ENCODE measurements around the gene IGLL5.
A peak's percentile ranks its signal among the peaks of the same experiment; 100 is the strongest.

IGLL5 gene

GRCh38 chr22:22887621-22888503, at the start of gene IGLL5:
IGLL5 (plus strand) TSS chr22:22887816; CDS start chr22:22888054, 238 bp downstream.
- no peak for DNase-seq (ENCODE audit: low spot score)

DNA sequence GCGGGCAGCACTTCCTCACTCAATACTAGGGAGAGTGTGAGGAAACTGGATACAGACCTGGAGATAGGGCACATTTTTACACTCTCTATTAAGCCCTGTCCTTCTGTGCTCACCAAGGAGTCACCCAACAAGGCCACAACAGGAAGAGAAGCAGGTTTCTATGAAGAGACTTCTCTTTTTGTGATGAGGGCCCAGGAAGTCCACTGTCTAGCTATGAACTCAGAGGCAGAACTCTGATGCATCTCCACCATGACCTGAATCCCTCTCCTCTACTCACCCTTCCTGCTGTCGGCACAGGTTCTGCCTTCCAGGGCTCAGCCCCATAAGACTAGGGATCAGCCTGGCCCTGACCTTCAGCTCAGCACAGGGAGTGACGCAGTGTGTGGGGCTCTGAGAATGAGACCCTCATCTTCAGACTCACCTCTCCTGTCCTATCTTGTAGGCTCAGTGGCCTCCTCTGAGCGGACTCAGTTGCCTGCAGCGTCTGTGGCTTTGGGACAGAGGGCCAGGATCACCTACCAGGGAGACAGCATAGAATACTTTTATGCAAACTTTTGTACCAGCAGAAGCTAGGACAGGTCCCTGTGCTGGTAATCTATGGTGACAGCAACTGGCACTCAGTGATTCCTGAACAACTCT, 49.3 kb upstream of the IGLL5 start:
- no peak for DNase-seq (ENCODE audit: low spot score)

GRCh38 chr22:22839570-22840314, 47.9 kb upstream of the IGLL5 start:
- DNase-seq (ENCODE audit: low spot score): no peak

DNA sequence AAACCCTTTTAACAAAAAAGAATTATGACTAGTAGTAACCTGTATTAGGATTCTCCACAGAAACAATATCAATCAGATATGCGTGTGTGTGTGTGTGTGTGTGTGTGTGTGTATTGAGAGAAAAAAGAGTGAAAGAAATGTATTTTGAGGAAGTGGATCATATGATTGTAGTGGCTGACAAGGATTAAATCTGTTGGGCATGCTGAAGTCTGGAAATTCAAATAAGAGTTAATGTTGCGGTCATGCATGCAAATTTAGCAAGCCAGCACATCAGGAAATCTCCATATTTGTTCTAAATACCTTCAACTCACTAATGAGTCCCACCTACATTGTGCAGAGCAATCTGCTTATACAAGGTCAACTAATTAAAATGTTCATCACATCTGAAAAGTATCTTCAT, 46.8 kb upstream of the IGLL5 start:
- DNase-seq (ENCODE audit: low spot score): no peak

DNA sequence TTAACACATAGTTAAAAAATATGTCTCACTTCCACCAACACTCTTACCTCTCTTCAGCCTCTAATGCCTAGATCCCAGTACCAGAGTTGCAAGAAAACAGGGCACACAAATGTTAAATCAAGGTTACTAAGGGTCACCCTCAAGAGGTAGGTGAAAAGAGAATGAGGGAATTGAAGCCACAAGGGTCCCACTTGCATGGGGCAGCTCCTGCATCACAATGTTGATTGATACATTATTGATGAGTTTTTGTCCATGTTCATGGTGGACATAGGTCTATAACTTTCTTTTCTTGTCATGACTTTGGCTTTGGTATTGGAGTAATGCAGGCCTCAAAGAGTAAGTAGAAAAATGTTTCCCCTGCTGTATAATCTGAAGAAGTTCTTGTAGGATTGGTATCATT, 46.0 kb upstream of the IGLL5 start:
- no peak for DNase-seq (ENCODE audit: low spot score)

- no peak for DNase-seq (ENCODE audit: low spot score)
These were observed 45.5 kb upstream of the IGLL5 start for GRCh38 chr22:22842085-22842484.

DNA sequence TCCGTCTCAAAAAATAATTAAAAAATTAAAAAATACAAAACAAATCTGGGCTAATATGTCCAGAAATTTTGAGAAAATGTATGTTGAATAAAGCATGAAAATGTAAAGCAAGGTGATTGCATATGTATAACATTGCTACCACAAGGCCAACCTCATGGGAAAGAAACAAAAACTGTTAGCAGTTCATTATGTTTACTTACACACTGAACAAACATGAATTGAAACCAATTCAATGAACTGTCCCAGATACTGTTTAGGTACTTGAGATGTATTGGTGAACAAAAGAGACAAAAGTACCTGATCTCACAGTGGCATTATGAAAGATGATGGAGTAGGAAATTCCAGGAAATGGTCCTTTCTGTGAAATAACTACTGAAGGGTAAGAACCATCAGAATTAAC, 43.8 kb upstream of the IGLL5 start:
- DNase-seq (ENCODE audit: low spot score): no peak

DNA sequence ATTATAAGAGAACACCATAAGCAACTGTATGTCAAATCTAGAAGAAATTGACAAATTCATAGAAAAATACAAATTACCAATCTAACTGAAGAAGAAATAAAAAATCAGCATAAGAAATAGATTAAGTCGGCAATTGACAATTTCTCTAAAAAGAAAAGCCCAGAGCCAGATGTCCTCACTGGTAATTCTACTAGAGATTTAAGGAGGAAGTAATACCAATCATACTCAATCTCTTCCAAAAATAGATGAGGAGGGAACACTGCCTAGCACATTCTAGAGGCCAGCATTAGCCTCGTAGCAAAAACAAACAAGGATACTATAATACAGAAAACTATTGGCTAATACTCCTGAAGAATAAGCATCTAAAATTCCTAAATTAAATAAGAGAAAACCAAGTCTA, 40.4 kb upstream of the IGLL5 start:
- no peak for DNase-seq (ENCODE audit: low spot score)

GRCh38 chr22:22848364-22848866, 39.2 kb upstream of the IGLL5 start:
- DNase-seq (ENCODE audit: low spot score): peak; percentile 14

DNA sequence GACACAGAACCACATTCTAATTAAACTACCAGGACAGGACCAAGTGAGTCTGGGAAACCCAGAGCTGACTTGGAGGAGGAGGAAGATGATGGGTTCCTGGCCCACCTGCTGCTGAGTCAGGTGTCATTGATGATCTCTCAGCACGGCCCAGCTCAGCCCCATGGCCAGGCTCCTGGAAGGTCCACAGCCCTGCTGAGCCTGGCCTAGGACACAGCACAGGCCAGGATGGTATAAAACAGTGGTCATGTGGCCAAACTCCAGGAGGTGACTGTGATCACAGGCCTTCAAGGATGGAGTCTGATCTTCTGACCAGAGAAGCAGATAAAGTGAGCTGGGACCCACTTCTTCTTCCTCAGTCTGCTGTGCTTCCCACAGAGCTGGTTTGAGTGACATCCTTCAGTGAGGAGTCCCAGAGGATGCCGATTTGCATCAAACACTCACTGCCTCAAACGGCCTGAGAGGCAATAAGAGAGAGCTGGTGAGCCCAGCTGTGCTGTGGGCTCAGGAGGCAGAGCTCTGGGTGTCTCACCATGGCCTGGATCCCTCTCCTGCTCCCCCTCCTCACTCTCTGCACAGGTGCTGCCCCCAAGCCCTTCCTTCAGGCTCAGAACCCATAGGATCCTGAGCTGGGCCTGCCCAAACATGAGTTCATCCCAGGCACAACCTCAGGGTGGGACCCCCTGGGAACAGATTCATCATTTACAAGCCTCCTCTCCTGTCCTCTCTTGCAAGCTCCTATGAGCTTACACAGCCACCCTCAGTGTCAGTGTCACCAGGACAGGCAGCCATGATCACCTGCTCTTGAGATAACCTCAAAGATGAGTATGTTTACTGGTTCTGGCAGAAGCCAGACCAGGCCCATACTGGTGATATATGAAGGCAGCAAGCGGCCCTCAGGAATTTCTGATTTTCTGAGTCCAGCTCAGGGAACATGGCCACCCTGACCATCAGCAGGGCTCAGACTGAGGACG, 37.7 kb upstream of the IGLL5 start:
- no peak for DNase-seq (ENCODE audit: low spot score)

- DNase-seq (ENCODE audit: low spot score): no peak
These were observed 35.6 kb upstream of the IGLL5 start for GRCh38 chr22:22851969-22852368.

DNA sequence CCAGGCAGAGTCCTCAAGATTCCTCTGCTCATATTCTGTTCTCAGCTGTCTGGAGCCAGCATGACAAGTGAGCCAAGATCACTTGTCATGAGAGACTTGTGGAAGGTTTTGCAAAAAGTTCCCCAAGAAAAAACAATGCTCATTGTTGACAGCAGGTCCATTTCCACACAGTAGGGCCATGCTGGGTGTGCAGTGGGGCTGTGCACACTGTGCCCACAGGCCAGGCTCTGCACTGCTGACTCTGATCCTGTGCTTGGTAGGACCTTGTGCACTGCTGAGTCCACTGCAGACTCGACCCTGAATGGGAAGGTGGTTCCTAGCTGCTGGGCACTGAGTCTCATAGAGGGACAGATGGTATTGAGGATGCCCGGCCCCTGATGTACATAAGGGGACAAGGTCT, 33.9 kb upstream of the IGLL5 start:
- DNase-seq (ENCODE audit: low spot score): no peak

DNA sequence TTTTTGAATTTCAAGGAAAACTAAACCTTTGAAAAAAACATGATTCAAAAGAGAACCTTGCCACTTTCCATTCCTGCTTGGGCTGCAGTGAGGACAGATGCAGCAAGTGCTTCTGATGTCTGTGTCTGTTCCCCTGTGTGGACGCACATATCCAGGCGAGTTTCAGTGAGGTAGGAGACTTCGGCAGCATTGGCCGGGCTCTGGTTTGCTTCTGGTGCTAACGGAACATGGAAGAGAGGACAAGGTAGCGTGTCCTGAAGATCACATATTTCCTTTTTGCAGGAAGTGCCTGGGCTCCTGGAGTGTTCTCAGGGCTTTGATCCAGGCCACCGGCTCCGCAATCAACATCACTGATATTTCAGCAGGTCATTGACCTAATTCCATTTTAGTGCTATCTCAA, 33.1 kb upstream of the IGLL5 start:
- DNase-seq (ENCODE audit: low spot score): no peak

DNA sequence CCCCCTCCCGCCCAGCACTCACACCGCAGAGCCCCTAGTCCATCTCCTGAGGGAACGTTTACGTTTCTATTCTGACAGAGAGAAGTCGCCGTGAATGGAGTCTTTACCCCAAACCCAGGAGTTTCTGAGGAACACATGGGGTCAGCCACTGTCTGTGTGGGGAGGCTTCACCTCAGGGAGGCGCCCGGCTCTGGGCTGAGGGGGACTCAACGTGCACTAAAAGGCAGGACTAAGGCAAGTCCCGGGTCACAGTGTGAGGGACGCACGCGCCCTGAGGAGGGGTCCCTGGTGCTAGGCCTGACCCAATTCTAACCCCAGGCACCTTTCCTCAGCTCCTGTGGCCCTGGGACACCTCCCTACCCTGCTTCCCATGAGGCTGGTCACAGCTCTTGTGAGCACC, 32.5 kb upstream of the IGLL5 start:
- DNase-seq (ENCODE audit: low spot score): no peak

DNA sequence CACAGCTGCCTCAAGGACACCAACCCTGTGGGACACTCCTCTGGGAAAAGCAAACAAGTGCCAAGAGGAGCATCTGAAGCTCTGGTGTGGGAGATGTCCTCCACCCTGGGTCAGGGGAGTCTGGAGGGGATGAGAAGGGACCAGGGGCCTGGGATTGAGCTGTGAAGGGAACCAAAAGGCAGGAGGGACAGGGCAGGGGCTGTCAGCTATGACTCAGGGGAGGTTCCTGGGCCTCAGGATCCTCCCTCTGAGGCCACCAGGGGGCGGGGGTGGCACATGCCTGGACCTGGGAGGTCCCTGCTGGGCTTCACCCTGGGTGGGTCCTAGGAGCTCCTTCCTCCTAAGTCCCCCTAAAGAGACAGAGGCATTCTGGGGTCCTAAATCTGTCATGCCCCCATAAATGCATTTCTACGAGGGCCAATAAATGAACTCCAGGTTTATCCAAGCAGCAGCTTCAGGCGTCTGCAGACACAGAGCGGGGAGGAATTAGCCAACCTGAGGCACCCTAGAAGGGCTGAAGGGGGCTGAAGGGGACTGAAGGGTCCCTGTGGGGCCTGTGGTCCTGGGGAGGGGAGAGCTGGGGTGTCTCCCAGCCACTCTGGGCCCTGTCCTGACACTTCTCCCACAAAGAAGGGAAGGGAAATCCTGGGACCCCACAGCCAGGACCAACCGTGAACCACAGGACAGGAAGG, 31.9 kb upstream of the IGLL5 start:
- DNase-seq (ENCODE audit: low spot score): peak; percentile 16

GRCh38 chr22:22856364-22856763, 31.3 kb upstream of the IGLL5 start:
- no peak for DNase-seq (ENCODE audit: low spot score)

DNA sequence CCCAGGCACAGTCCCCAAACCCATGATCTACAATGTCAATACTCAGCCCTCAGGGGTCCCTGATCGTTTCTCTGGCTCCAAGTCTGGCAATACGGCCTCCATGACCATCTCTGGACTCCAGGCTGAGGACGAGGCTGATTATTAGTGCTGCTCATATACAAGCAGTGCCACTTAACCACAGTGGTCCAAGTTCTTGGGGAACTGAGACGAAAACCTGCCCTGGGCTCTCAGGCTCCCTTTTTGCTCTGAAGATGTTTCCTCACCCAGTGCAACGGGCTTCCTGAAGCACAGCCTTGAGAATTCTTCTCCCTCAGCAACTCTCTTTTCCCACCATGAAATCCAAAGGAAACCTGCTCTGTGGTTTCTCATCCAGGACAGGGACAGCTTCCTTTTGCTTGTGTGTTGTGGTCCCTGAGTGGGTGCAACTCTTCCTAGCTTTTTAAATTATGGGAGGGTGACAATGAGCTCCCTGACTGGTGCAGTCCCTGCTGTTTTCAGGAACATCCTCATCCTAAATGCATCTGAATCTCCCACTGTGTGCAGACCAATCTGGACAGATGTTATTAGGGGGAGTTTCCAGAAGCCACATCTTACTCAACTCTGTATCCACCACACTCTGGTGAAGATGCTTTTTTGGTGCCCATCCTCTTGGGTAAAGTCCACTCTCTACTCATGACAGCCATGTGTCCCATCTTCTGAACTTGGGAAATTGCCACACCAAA, 30.6 kb upstream of the IGLL5 start:
- no peak for DNase-seq (ENCODE audit: low spot score)

DNA sequence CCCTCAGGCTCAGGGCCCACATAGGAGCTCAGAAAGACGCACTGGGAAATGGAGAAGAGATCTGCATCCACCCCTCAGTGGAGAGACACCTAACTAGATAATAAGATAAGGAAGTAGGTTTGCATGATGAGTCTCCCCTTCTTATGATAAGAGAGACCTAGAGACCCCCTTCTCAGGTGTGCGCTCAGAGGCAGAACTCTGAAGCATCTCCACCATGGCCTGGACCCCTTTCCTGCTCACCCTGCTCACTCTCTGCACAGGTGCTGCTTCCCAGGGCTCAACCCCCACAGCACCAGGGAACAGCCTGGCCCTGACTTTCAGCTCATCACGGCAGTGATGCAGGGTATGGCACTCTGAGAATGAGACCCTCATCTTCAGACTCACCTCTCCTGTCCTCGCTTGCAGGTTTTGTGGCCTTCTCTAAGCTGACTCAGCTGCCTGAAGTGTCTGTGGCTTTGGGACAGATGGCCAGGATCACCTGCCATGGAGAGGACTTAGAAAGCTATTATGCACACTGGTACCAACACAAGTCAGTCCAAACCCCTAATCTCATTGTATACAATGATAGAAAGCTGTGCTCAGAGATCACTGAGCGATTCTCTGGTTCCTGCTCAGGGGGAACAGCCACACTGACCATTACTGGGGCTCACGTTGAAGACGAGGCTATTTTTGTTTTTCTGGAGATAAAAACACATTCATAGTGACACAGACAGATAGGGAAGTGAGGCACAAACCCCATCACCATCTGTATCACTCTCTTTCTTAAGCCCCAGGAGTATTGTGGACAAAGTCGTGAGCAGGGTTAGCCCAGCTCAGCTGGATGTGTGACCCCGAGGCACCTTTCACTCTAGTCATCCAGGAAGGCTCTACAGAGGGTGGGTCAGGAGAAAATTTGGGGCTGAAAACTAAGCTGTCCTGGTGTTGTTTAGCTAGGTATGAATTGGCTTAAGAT, 29.7 kb upstream of the IGLL5 start:
- DNase-seq (ENCODE audit: low spot score): no peak

DNA sequence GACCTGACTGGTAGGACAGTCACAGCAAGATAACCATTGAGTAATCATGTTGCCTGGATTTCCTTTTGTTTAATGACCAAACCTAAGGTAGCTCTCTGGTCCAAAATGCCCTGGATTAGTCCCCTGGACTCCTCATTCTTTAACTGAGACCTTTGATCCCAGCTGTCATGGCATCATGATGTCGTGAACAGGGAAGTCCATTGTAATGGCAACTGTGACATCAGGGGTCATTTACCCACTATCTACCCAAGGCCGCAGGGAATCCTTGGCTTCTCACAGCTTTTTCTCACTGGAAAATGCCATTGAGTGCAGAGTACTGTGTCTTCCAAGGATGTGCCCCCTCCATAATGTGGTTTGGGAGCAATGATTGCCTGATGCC, 29.1 kb upstream of the IGLL5 start:
- no peak for DNase-seq (ENCODE audit: low spot score)

All from hepatic stellate cell (primary cell).